NCI-H526 (cell line): Measurements from ENCODE around the gene ELAC2.

Experiments
- DNase-seq, 2 experiments: peaks; one replicate each; lab custom pipeline; 2025; lab: John Stamatoyannopoulos, UW

ELAC2 gene

DNA sequence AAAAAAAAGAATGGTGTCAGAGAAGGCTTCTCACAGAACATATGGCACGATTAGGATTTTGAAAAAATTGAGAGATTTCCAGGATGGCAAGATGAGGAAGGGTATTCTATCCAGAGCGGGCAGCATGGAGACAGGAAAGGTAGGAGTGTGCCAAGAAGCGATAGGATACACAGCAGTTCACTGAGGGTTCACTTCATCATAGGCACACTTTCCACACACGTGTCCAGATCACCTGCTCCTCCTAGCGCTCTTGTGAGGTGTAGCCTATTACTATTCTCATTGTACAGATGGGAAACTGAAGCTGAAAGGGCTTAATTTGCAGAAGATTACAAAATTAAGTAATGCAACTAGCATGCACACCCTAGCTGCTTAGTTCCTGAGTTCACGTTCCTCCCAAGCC, 6.2 kb upstream of the ELAC2 start:
- DNase-seq: peak in 1 of 2 experiments; percentile 3

DNA sequence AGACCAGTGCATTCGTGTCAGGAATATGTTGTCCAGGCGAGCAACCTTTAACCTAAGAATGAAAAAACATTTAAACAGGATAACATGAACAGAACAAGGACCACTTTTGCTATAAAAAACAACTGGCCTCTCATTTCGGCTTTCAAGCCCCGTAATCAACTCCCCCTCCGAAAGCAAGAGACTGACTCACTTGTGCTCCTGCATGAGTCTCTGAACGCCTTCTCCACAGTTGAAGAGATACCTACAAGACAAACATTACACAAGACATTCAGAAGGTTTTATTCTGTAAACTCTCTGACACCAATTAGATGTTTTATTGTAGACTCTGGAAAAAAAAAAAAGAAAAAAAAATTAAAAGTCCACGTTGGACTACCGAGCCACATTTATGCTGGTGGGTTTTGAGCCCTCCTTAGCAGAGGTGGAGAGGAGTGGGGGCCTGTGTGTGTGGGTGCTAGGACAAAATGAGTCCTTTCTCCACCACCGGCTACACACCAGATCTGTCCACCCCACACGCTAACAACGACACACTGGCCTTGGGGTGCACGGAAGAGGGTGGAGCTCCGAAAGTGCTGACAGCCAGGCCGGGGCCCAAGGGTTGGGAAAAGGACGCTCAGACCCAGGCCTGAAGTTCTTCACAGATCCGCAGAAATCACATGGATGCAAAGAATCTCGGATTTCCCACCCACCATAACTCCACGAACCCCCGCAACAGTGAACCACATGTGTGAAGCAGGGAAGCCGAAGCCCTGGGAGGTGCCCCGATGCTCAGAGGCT, 759 bp downstream of the ELAC2 start:
- DNase-seq: no peak

DNA sequence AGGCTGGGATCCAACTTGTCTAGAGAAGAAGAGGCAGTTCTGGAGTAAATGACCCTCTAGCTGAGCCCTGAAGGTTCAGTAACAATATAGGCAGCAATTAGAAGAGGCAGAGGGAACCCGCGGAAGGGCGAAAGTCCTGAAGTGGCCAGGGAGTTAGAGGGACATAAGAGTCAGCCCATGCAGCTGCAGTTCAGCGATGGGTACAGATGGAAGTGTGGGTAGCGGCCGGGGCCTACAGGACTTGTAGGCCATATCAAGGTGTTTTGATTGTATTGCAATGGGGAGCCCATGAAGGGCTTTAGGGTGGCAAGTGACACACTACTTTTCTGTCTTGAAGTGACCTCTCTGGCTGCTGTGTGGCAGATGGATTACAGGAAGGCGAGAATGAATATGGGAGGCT, 3.0 kb downstream of the ELAC2 start:
- no peak for DNase-seq

DNA sequence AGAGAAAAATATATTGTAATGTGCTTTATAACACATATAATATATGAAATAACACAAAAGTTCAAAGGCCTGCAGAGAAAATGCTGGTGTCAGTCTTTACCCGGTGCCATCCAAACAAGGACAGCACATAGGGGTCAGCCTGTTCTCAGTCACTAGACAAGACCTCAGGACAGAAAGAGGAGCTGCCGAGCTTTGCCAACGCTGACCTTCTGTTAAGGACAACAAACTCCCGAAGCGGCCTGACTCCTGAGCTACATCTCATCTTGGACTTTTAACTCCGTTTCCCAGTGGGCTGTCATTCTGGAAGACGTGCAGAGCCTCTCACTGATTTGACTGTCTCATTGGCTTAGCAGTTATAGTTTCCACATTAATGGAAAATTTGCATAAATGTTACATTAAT, 6.9 kb downstream of the ELAC2 start:
- no peak for DNase-seq

DNA sequence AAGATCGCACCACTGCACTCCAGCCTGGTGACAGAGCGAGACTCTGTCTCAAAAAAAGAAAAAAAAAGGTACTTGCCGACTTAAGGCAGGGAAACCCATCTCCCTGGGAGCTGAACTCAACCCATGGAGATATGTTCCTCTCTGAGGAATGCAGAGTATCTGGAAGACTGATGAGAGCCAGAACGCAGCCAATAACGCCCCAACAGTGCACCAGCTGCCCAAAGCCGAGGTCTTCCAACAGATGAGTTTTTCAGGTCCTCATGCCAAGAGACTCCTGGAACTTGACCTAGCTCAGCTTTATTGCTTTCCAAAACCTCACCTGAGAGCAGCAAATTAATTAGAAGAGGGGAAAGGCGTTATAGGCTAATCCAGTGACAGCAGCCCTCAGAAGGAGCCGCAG, 9.4 kb downstream of the ELAC2 start:
- no peak for DNase-seq

DNA sequence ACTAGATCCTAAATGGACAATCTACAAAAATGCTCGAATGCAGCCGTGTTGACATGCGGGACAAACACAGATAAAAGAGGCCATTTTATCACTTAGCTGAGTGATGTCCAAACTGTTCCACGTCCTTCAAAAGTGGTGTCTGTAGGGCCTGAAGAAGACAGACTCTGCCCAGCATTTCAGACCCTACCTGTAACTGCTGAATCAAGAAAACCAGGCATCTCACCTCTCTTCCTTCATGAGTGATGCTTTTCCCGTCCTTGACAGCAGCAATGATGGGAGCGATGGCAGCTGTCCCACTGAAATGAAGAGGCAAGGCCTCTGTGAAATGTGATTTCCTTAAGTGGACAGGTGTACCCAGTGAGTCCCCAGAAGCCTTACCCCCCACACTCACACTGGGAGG, 12.3 kb downstream of the ELAC2 start:
- DNase-seq: no peak

DNA sequence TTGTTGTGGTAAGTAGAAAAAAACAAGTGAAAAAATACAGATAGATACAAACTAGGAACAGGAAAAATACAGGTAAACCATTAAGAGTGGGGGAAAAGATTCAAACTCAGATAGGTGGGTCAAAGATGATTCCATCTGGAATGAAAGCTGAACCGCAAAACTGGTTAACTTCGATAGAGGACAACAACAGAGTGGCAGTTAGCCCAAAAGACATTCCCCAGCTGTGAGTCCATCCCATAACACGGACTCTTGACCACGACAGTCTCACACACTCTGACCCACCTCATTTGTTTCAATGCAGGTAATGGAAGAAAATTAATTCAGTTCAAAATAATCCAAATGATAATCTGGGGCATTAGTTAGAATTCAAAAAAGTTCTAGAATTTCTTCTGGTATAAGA, 13.5 kb downstream of the ELAC2 start:
- no peak for DNase-seq

DNA sequence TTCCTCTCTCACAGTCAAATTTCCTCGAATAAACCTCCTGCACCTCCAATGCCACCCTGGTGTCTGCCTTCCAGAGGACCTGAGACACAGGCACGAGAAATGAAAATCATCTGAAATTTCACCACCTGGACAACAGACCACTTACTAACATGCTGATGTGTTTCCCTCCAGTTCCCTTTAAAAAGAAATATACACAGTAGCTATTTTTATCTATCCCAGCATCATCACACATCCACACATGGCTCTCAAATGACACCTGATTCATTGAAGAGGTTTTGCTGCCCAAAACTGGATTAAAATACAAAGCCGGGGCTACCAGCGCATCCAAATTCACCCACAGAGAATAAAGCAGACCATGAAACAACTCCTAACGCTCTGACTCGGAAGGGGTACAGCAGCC, 13.9 kb downstream of the ELAC2 start:
- DNase-seq: no peak

DNA sequence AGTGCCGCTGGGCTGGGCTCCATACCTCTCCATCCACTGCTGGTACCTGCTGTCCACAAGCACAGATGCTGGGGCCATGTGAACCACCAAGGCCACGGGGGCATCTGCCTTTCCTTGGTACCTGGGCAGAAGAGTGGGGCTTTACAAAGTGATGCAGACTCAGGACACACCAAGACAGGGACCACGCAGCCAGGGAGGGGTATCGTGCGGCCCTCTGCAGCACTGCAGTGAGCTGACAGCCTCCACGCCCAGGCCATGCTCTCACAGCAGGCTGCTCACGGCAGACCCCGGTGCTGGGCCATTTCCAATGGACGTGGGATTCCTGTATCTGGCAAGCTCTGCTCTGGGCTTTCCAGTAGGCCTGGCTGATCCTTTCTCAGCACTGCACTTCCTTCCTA, 14.4 kb downstream of the ELAC2 start:
- DNase-seq: no peak

DNA sequence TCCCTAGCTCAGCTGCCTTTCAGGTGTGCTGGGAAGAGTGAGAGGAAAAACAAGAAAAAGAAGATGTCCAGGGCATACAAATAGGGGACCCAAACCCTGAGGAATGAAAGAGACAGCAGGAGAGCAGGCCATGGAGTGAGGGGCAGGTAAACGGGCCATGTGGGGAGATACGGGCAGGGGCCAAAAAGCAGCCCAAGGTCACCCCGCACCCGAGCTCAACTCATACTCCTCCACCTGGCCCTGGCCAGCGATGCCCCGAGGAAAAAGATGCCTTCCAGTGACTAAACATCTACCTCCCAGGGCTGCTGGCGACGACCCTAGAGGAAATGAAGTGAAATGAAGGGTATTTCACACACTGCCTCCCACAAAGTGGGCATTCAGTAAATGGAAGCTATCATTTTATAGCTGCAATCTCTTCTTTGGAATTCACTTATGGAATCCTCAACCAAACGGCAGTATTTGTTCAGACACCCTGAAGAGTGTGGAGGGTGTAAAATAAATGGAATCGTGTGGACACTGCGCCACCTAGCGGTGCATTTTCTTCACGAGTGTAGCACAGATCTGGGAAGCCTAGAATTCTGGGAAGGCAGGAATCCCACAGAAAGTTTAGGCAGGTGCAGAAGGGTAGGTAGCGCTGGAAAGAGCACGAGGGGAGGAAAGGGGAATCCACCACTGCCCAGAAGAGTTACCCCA, 14.9 kb downstream of the ELAC2 start:
- DNase-seq: peak in 1 of 2 experiments; percentile 68

DNA sequence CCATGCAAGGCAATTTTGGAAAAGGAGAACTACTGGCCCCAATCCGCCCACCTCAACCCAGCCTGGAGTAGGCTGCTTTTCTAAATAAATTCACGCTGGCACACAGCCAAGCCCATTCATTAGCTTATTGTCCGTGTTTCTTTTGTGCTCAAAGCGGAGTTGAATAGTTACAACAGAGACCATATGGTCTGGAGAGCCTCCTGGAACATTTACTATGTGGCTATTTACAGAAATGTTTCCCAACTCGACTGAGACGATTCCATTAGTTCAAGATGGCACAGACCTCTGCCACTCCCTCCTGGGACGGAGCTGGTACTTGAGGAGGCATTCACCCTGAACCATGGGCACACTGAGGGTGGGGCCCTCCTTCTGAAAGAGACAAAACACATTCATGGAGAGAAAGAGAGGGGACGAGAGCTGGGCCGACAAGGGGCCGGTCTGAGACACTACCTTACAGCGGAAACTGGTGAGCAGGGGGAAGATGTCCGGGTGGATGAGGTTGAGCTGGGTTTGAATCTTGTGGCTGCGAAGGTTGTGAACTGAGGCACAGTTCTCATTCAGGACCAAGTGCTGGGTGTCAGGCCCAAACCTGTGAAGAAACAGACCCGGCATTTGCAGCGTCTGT, 15.7 kb downstream of the ELAC2 start:
- DNase-seq: no peak

DNA sequence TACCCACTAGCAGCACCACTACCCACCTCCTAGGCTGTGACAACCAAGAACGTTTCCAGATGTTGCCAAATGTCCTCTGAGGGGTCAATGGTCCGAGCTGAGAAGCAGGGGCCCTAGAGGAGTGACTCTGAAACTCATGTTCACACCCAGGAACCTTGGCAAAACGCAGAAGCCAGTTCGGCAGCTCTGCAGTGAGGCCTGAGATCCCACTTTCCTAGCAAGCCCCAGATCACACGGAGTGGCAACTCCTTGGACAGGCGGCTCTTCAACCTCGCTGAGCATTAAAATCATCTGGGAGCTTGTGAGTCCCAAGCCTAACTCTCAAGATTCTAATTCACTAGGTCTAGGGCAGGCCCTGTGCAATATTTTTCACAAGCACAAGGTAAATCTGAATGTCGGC, 17.3 kb downstream of the ELAC2 start:
- no peak for DNase-seq

DNA sequence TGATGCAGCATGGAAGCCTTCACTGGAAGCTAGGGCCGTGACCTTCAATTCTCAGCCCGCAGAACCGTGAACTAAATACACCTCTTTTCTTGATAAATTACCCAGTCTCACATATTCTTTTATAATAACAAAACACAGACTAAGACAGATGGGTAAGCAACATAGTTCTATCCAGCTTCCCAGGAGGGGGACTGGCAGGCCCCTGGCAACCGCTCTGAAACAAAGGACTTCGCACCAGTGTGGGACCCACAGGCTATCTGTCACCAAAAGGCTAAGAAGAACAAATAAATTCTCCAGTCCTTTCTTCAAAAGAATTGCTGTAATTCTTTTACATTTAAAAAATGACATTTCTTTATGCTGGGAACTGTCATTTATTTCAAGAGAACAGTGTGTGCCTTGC, 19.0 kb downstream of the ELAC2 start:
- DNase-seq: no peak

DNA sequence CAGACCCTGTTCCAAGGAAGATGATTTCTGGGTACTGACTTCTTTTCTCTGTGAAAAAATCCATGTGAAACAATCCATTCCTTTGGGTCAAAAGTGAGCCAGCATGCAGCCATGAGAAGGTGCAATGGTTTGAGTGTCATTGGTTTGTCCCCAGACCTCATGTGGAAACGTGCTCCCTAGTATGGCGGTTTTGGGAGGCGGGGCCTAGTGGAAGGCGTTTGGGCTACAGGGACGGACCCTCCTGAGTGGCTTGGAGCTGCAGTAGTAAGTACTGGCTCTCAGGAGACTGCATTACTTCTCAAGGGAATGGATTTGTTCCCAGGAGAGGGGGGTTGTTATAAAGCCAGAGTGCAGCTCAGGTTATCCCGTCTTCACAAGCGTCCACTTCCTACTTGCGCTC, 19.4 kb downstream of the ELAC2 start:
- no peak for DNase-seq

DNA sequence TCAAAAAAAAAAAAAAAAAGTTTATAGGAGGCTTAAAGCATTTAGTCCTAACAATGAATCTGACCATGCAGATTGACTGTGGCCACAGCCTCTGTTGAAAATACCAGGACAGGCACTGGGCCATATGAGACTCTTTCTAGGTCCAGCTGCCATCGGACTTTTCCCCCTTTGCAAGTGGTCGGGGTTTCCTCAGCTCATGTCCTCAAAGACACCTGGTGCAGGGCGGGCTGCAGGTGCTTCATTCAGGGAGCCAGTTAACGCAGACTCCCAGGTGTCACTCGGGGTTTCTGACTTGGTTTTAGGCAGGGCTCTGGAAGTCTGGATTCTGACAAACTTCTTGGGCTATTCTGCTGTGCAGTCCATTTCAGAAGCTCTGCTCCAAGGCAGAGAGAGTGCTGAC, 20.9 kb downstream of the ELAC2 start:
- no peak for DNase-seq

DNA sequence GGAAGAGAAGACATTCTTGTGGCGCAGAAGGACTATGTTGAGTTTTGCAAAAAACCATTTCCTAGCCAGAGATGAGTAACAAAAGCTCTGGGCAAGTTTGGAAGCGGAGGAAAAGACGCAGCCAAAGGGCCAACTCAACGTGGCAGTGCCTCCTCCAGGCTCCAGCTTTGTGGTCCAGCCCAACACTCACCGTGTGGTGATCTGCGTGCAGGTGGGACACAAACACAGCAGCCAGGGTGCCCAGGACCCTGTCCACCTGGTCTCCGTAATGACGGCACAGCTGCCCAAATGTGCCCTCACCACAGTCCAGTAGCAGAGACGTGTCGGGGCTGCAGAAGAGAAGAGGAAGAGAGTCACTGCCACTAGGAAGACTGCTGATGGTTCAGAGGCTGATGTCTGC, 21.5 kb downstream of the ELAC2 start:
- DNase-seq: no peak

DNA sequence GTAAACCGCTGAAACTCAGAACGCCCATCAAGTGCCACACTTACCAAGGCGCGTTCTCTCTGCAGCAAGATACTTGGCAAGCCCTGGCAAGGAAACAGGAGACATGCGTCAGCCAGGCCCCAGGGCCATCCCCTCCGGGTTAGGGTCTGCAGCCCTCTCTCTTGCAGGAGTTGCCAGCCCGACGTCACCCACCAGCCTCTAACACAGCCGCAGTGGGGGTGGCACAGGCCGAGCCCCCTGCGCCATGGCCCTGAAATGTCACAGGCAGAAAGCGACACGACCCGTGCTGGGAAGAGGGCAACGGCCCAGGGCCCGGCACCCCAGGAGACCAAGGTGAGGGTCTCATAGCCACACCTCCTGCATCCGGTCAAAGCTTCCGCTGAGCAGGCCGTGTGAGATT, 21.9 kb downstream of the ELAC2 start:
- DNase-seq: no peak

DNA sequence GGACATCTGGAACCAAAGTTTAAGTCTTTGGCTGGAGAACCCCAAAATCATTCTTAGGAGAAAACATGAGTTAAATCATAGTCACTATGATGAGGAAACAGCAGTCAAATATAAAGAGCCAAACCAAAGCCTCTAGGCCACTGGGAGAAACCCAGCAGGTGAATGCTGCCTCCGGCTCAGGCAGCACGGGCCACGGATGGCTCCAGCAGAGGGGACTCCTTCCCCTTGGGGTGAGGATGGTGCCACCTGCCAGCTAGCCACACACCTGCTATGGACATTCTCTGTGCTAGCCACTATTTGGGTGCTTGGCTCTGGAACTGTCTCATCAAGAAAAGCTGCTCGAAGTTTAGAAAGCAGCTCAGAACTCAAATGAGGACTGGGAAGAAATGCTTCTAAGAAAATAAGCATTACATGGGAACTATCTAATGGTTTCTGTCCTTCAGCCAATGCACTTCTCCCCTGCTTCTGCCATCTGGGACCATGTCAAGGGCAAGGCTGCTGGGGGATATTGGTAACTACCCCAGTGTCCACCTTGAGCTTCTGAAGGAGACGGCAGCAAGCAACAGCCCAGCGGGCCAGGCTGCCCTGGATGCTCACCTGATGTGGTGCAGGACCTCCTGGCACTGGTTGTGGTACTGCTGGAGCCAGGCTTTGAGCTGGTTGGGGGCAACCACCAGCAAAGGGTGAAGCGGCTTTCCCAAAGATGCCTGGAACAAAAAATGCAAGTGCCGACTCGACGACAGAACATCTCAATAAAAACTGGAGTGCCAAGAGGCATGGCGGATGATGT, 22.5 kb downstream of the ELAC2 start:
- no peak for DNase-seq

DNA sequence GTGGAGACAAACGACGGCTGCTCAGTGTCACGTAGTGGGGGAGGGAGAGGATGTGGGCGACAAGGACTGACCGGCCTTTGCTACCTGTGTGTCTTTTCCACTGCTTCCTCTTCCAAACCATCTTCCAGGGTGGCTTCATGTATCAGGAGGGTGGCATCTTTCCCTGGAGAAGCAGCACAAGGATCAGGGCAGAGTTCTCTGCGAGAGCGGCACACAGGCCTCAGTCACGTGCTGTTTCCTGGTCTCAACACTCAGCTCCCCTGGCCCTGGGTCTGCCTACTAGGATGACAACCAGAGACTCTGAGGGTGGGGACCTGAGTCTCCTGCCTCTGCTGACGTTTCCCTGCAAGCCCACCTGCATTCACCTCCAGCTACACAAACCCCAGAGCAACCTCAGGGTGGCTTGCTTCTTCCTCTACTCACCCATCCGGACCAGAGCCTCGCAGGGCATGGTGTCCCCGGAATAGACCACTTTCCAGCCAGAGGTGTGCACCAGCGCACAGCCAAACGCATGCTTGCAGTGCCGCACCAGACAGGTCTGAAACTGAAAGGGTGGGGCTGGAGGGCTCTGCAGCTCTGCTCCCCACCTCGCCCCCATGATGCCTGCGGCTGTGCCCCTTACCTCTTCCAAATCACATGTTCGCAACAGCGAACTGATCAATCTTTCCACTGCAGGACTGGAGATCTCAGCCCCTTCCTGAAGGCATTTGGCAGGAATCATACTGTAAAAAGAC, 23.3 kb downstream of the ELAC2 start:
- DNase-seq: no peak

DNA sequence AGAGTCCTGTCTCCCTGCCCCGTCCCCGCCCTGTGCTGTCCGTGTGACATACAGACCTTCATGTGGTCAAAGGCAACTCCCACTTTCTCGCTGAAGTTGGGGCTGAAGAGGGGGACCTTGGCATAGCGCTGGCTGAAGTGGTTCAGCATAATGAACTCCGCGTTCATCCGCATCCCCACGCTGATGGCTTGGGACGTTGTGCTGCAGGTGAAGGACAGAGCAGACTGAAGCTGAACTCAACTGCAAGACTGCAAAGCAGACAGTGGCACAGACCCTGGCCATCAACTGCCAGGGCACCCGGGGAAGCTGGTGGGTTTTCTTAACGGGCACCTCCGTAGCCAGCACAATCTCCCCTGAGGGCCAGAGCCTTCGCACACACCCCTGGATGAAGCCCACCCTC, 24.2 kb downstream of the ELAC2 start:
- DNase-seq: no peak

DNA sequence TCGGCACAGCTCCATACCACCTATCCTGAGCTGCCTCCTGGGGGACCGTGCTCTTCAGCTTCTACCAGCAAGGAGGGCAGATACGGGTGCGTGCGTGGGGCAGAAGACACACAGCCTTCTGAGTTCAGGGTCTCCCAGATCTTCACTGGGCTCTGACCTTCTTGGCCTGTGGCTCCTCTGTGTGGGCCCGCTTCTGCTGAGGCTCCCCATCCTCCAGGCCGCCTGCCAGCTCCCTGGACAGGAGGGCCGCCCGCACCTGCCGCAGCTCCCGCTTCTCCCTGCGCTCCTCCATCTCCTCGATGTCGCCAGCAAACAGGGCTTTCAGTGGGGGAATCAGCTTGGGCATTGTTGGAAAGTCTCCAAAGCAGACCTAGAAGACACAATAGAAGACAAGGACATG, 25.2 kb downstream of the ELAC2 start:
- DNase-seq: no peak

DNA sequence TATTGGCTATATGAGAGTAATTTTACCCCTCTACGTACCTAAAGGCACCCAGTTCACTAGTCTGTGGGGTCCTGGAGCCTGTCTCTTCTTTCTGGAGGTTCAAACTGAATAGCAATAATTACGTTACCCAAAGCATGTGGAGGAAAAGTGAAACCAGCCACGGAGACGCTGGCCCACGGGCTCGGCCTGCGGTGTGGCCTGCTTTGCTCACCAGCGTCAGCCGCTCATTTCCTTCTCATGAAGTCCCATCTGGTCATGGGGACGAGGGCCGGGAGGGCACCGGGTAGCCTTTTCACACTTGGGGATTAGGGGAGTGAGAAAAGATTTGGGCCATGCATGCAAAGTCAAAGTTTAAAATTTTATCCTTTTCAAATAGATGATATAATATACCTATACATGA, 26.9 kb downstream of the ELAC2 start:
- no peak for DNase-seq
